Natural killer cell (primary cell): Measurements from ENCODE around the gene KDM6A. TPM values are rescaled to one million over a fixed set of nuclear protein-coding genes. Genes with fewer than 3 reads are reported as not detected.

ENCODE experiments used
- ATAC-seq, 3 donors: fragments of 150-1000 bp in 2 of 3; fragments of 200-7000 bp in 1 of 3; cut with Tn5 transposase; 1 replicate in 1 of 3; 2 replicates in 2 of 3; pipeline ENCODE4 v1.10.0; 2021; ENCODE audit warnings: mild to moderate bottlenecking in 2 of 3, moderate library complexity in 2 of 3
- DNase-seq, 2 donors: peaks; one replicate each; pipeline versions ENCODE4 v3.0.0 to v3.0.0-alpha.2; 2013 to 2021; ENCODE audit warnings: mixed read lengths in 1 of 2
- H3K27ac ChIP-seq: one replicate; pipeline ENCODE4 v1.5.1; 2013; ENCODE audit warnings: mild to moderate bottlenecking, low read length
- H3K27me3 ChIP-seq: one replicate; pipeline ENCODE4 v1.6.1; 2013; ENCODE audit warnings: low read length; ENCODE audit not compliant: control insufficient read depth, insufficient read depth
- H3K36me3 ChIP-seq: one replicate; pipeline ENCODE4 v1.6.1; 2013; ENCODE audit warnings: low read length; ENCODE audit not compliant: control insufficient read depth, insufficient read depth
- H3K4me1 ChIP-seq: one replicate; pipeline ENCODE4 v1.6.1; 2013; ENCODE audit warnings: low read length; ENCODE audit not compliant: control insufficient read depth, insufficient read depth
- H3K4me3 ChIP-seq: one replicate; pipeline ENCODE4 v1.5.1; 2013; ENCODE audit warnings: low read length
- H3K9me3 ChIP-seq: one replicate; pipeline ENCODE4 v1.6.1; 2013; ENCODE audit warnings: low read length; ENCODE audit not compliant: control insufficient read depth, insufficient read depth
- H3K27ac Mint-ChIP-seq, 2 donors: one replicate each; pipeline ENCODE4 v1.8.0; 2022; ENCODE audit warnings: mild to moderate bottlenecking in 2 of 2, mixed read lengths in 2 of 2, moderate library complexity in 1 of 2
- H3K27me3 Mint-ChIP-seq, 2 donors: one replicate each; pipeline ENCODE4 v1.8.0; 2022; ENCODE audit warnings: low read depth in 2 of 2, mixed read lengths in 2 of 2
- H3K36me3 Mint-ChIP-seq: one replicate; pipeline ENCODE4 v1.8.0; 2022; ENCODE audit warnings: mixed read lengths
- H3K4me1 Mint-ChIP-seq, 2 donors: one replicate each; pipeline ENCODE4 v1.8.0; 2022; ENCODE audit warnings: mixed read lengths in 2 of 2
- H3K4me3 Mint-ChIP-seq: one replicate; pipeline ENCODE4 v1.8.0; 2022; ENCODE audit warnings: mild to moderate bottlenecking, moderate library complexity, mixed read lengths
- H3K9me3 Mint-ChIP-seq, 2 donors: one replicate each; pipeline ENCODE4 v1.8.0; 2022; ENCODE audit warnings: mixed read lengths in 2 of 2
- CTCF ChIP-seq: fragments of 200-600 bp; IDR thresholded peaks from one replicate; pipeline ENCODE4 v1.8.0; 2022; ENCODE audit warnings: antibody characterized with exemption
- WGBS: methylation state at CpG from one replicate; pipeline ENCODE4 v1.1.7; 2013; ENCODE audit warnings: missing lambda C conversion rate; ENCODE audit not compliant: insufficient coverage; 5-methylcytosine and 5-hydroxymethylcytosine counted together
- intact Hi-C: fragments of 100-400 bp; cut with micrococcal nuclease; formaldehyde crosslinking; loops from one replicate; pipeline ENCODE4 v1.14.2; 2022
- total RNA-seq, 4 donors: library from RNA; stranded (reverse); fragments of 120-200 nt in 1 of 4; gene quantifications; one replicate each; pipeline versions ENCODE4 v1.2.3 to v1.2.4, GENCODE V29; 2013 to 2022

The KDM6A gene
- total RNA-seq, 3 donors from 2014 or later (not counting 1 experiment from before 2014, with no cell fraction given) = 60.8 to 121 (median 73.1) TPM

- Histone ChIP-seq H3K36me3 (no peaks in the 10 kb centered on the region), H3K4me1 (peaks cover 2% of the 10 kb centered on the region), H3K4me3 (no peak overlapping the region), H3K27me3 (no peaks in the 10 kb centered on the region), H3K27ac (no peak overlapping the region), H3K9me3 (no peaks in the 10 kb centered on the region)
- no peak overlapping the region for H3K4me3 Mint-ChIP-seq
- H3K36me3 Mint-ChIP-seq = no peaks in the 10 kb centered on the region
- WGBS = no CpG with 5 or more reads among the region's 3 CpGs
- intact Hi-C loops = no loop called here
- no peak overlapping the region for H3K27ac Mint-ChIP-seq
- H3K4me1 Mint-ChIP-seq = peaks cover 63 to 77% of the 10 kb centered on the region in 2 donors
- no peak for DNase-seq
- no peaks in the 10 kb centered on the region for H3K27me3 Mint-ChIP-seq
- TF ChIP-seq CTCF = no peak
- ATAC-seq = no peak
- peaks cover 0 to 2% of the 10 kb centered on the region in 2 donors for H3K9me3 Mint-ChIP-seq
These were observed 97.7 kb downstream of the KDM6A start for GRCh38 chrX:44970709-44971108.

- H3K36me3 ChIP-seq = no peaks in the 10 kb centered on the region
- Mint-ChIP-seq H3K4me3 (no peak overlapping the region), H3K27me3 (no peaks in the 10 kb centered on the region), H3K4me1 (peaks cover 62 to 71% of the 10 kb centered on the region in 2 donors), H3K9me3 (peaks cover 0 to 2% of the 10 kb centered on the region in 2 donors), H3K27ac (peak overlapping the region; percentile 35 to 56), H3K36me3 (no peaks in the 10 kb centered on the region)
- TF ChIP-seq CTCF = no peak
- DNase-seq (no peak), ATAC-seq (peak in 1 of 3 donors; percentile 11)
- H3K4me1 ChIP-seq = no peaks in the 10 kb centered on the region
- intact Hi-C loops = no loop called here
- WGBS = 85% methylated on average over 8 of the region's 8 CpGs
- H3K27me3 ChIP-seq = no peaks in the 10 kb centered on the region
- no peak overlapping the region for H3K27ac ChIP-seq
- no peak overlapping the region for H3K4me3 ChIP-seq
- H3K9me3 ChIP-seq = no peaks in the 10 kb centered on the region
These were observed 98.7 kb downstream of the KDM6A start for GRCh38 chrX:44971674-44972073.

GRCh38 chrX:44972132-44972531, 99.1 kb downstream of the KDM6A start:
- H3K9me3 Mint-ChIP-seq = peaks cover 0 to under 1% of the 10 kb centered on the region in 2 donors
- WGBS = 100% methylated on average over 2 of the region's 2 CpGs
- peak overlapping the region in 1 of 2 donors; percentile 35 for H3K27ac Mint-ChIP-seq
- H3K4me3 Mint-ChIP-seq = peak overlapping the region; percentile 29
- H3K4me1 Mint-ChIP-seq = peaks cover 58 to 67% of the 10 kb centered on the region in 2 donors
- Histone ChIP-seq H3K4me1 (no peaks in the 10 kb centered on the region), H3K9me3 (no peaks in the 10 kb centered on the region), H3K27ac (no peak overlapping the region), H3K4me3 (no peak overlapping the region), H3K36me3 (no peaks in the 10 kb centered on the region), H3K27me3 (no peaks in the 10 kb centered on the region)
- ATAC-seq = peak in 1 of 3 donors; percentile 37
- no peak for TF ChIP-seq CTCF
- no peak for DNase-seq
- intact Hi-C loops = no loop called here
- H3K27me3 Mint-ChIP-seq = no peaks in the 10 kb centered on the region
- H3K36me3 Mint-ChIP-seq = no peaks in the 10 kb centered on the region

GRCh38 chrX:44973420-44973932, 100.5 kb downstream of the KDM6A start:
- Mint-ChIP-seq H3K4me1 (peaks cover 45 to 55% of the 10 kb centered on the region in 2 donors), H3K27ac (peak overlapping the region in 1 of 2 donors; percentile 35), H3K4me3 (peak overlapping the region; percentile 25), H3K9me3 (no peaks in the 10 kb centered on the region), H3K27me3 (no peaks in the 10 kb centered on the region), H3K36me3 (no peaks in the 10 kb centered on the region)
- H3K9me3 ChIP-seq = no peaks in the 10 kb centered on the region
- no CpG with 5 or more reads among the region's 5 CpGs for WGBS
- H3K27me3 ChIP-seq = no peaks in the 10 kb centered on the region
- no peak for TF ChIP-seq CTCF
- H3K36me3 ChIP-seq = no peaks in the 10 kb centered on the region
- intact Hi-C loops = no loop called here
- H3K4me3 ChIP-seq = no peak overlapping the region
- ATAC-seq = no peak
- no peak overlapping the region for H3K27ac ChIP-seq
- H3K4me1 ChIP-seq = no peaks in the 10 kb centered on the region
- no peak for DNase-seq
